HepG2 (cell line): ENCODE results near the gene BUB1.
"Not testable (repeated sequence)": the region's sequence is repeated elsewhere in the genome, so short reads cannot be mapped to it uniquely, and the experiment has no call there.

ENCODE experiments used
- ARID5B ChIP-seq: IDR thresholded peaks from 2 replicates; pipeline ENCODE4 v1.4.0; 2020; ENCODE audit warnings: mild to moderate bottlenecking, missing genetic modification reagents
- CEBPB ChIP-seq: IDR thresholded peaks from 2 replicates; pipeline ENCODE4 v1.6.1; 2011; ENCODE audit warnings: low read depth, low read length, improper control_type of control experiment, borderline replicate concordance
- CTCF ChIP-seq: sonication (generic); formaldehyde crosslinking; IDR thresholded peaks from 2 replicates; pipeline ENCODE4 v1.5.0; 2020; ENCODE audit warnings: mild to moderate bottlenecking, missing genetic modification reagents, moderate library complexity
- FLYWCH1 ChIP-seq: sonication (generic); formaldehyde crosslinking; IDR thresholded peaks from 2 replicates; pipeline ENCODE4 v1.8.1; 2023; ENCODE audit warnings: mild to moderate bottlenecking, missing genetic modification reagents
- HIVEP1 ChIP-seq: sonication (generic); formaldehyde crosslinking; IDR thresholded peaks from 2 replicates; pipeline ENCODE4 v1.4.0; 2020; ENCODE audit warnings: mild to moderate bottlenecking, missing genetic modification reagents
- RAD51 ChIP-seq: fragments of 450-650 bp; IDR thresholded peaks from 2 replicates; pipeline ENCODE4 v1.6.1; 2016; ENCODE audit warnings: borderline replicate concordance
- ZNF180 ChIP-seq: sonication (generic); formaldehyde crosslinking; IDR thresholded peaks from 2 replicates; pipeline ENCODE4 v1.4.0; 2020; ENCODE audit warnings: low read depth, missing genetic modification reagents, borderline replicate concordance
- ZNF407 ChIP-seq: sonication (generic); formaldehyde crosslinking; IDR thresholded peaks from one replicate; pipeline ENCODE4 v1.5.1; 2020; ENCODE audit warnings: mild to moderate bottlenecking, missing genetic modification reagents; ENCODE audit errors: not compliant biosample characterization
- ZNF501 ChIP-seq: sonication (generic); formaldehyde crosslinking; IDR thresholded peaks from 2 replicates; pipeline ENCODE4 v1.5.1; 2020; ENCODE audit warnings: mild to moderate bottlenecking, moderate library complexity, missing genetic modification reagents
- ZNF841 ChIP-seq: sonication (generic); formaldehyde crosslinking; IDR thresholded peaks from 2 replicates; pipeline ENCODE4 v1.8.1; 2023; ENCODE audit warnings: missing genetic modification reagents, borderline replicate concordance

- not testable (repeated sequence) for TF ChIP-seq CTCF (CRISPR knock-in tag); ZNF501 (CRISPR knock-in tag); ZNF180 (CRISPR knock-in tag); CEBPB; ZNF841 (CRISPR knock-in tag); RAD51; ZNF407 (CRISPR knock-in tag); FLYWCH1 (CRISPR knock-in tag); ARID5B; HIVEP1 (CRISPR knock-in tag)
These were observed 73.8 kb downstream of the BUB1 start for GRCh38 chr2:110603917-110604591.
